Activated CD4-positive, CD25-positive, alpha-beta regulatory T cell treated with anti-CD3 and anti-CD28 coated beads, Interleukin-2, amount 50 U/mL, for 72 hours (primary cell): ENCODE measurements around the gene RUNDC3A.
"Not testable (repeated sequence)": the region's sequence is repeated elsewhere in the genome, so short reads cannot be mapped to it uniquely, and the experiment has no call there.

ENCODE experiments used
- DNase-seq: peaks from one replicate; pipeline ENCODE4 v3.0.0; 2021

RUNDC3A gene

DNA sequence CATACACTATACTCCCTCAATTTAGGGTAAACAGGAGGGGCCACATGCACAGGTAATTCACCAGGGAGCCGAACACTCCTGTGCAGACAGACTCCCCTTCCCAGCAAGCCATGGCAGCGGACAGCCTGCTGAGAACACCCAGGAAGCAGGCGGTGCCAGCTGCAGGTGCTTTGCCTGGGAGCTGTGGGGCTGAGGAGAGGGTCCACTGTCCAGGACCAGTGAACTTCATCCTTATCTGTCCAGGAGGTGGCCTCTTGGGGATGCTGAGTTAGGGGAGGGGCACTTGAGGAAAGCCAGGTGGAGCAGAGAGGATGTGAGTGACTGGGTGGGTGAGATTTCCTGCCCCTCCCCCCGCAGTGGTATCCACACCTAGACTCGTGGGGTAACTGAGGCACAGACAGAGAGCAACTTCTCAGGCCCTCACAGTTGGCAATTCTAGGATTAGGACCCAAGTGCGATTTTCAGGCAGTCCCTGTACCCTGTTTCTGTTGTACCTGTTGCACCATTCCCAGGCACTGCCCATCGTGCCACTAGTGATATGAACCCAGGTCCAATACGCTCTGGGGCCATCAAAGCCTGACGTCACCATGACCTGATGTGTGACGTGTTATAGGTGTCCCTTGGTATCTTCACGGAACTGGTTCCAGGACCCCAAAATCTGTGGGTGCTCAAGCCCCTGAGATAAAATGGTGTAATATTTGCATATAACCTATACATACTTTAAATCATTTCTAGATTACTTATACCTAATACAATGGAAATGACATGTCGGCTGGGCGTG, 37.9 kb downstream of the RUNDC3A start:
- no peak for DNase-seq

DNA sequence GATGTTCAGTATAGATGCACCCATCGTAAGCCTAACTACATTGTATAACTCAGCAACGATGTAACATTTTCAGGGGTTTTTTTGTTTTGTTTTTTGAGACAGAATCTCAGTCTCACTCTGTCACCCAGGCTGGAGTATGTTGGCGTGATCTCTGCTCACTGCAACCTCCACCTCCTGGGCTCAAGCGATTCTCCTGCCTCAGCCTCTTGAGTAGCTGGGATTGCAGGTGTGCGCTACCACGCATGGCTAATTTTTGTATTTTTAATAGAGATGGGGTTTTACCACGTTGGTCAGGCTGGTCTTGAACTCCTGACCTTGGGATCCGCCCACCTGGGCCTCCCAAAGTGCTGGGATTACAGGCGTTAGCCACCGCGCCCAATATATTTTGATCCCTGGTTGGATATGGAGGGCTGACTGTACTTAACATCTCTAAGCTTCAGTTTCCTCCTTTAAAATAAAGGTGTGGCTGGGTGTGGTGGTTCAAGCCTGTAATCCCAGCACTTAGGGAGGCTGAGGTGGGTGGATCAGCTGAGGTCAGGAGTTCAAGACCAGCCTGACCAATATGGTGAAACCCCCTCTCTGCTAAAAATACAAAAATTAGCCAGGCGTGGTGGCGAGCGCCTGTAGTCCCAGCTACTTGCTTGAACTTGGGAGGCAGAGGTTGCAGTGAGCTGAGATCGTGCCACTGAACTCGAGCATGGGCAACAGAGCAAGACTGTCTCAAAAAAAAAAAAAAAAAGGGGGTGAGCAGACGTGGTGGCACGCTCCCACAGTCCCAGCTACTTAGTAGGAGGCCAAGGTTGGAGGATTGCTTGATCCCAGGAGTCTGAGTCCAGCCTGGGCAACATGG, 39.0 kb downstream of the RUNDC3A start:
- DNase-seq: not testable (repeated sequence)

GRCh38 chr17:44348234-44348987, 40.0 kb downstream of the RUNDC3A start:
- DNase-seq: no peak

- DNase-seq: no peak
Observed at GRCh38 chr17:44348988-44349364, 40.6 kb downstream of the RUNDC3A start.

DNA sequence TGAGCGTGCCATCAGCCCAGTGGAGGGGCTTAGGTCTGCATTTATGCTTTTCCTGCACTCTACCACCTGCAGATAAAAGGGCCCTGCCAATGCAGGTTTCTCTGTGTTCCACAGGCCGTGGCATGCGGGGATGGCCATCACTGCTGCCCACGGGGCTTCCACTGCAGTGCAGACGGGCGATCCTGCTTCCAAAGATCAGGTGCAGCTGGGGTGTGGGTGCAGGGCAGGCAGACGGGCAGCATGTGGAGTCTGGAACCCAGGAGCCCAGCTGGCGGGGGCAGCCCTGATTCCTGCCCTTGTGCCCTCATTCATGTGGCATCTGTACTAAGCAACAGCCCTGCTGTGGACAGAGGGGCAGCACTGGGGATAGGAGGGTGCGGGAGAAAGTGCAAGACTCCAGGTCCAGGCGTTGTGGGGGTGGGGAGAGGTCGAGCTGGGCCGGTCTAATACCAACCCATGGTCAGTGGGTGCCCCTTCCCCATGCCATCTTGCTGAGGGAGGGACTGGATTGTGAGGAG, 41.2 kb downstream of the RUNDC3A start:
- DNase-seq: no peak

- DNase-seq: peak; percentile 76
Observed at GRCh38 chr17:44350733-44351226, 42.4 kb downstream of the RUNDC3A start.

DNA sequence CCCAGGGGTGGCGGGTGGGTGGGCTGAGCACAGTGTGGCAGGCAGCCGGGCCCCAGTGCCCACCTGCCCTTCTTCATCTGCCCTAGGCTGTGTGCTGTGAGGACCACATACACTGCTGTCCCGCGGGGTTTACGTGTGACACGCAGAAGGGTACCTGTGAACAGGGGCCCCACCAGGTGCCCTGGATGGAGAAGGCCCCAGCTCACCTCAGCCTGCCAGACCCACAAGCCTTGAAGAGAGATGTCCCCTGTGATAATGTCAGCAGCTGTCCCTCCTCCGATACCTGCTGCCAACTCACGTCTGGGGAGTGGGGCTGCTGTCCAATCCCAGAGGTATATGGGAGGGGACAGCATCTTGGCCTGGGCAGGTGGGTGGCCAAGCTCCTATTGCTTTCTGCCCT, 43.1 kb downstream of the RUNDC3A start:
- no peak for DNase-seq

- no peak for DNase-seq
Observed at GRCh38 chr17:44351961-44352827, 43.8 kb downstream of the RUNDC3A start.

- no peak for DNase-seq
Observed at GRCh38 chr17:44352828-44353671, 44.6 kb downstream of the RUNDC3A start.

GRCh38 chr17:44353672-44354331, 45.4 kb downstream of the RUNDC3A start:
- no peak for DNase-seq

DNA sequence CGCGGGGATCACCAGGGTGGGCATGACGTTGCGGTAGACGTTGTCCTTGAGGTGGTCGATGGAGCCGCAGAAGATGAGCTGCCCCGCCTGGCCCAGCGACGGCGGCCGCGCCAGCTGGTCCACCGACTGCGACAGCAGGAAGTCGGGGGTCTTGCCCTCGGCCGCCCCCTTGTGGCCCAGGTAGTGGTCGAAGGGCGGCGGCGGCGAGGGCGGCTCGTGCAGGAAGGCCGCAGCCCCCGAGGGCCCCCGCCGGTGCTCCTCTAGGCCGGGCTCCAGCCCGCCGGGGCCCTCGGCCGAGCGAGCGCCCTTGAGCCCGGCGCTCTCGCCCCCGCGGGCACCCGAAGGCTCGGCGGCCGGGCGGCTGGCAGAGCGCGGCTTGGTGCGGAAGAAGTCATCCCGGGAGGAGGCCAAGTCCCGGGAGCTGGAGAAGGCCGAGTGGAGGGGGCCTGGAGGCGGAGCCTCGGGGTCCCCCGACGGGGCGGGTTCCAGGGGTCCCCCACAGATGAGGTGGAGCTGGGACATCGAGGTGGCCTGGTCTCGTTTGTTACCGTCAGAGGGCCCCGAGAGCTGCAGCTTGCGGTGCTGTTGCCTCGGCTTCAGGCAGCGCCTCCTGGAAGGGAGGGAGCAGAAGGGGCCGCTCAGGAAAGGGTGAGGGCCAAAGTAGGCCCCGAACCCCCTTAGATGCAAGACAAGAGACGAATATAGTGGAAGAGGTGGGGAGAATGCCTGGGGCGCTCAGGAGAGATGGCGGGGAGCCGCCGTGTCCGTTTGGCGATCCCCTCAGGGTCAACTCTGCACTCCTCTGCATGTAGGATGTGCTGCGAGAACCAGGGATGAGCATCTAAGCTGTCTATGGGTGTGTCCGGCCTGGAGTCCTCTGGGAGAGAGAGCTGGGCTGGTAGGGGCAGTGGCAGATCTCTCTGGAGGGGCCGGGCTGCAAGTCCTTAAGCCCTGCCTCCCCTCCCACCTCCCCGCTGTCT, 46.5 kb downstream of the RUNDC3A start:
- peak; percentile 67 for DNase-seq

- DNase-seq: no peak
Observed at GRCh38 chr17:44355642-44356099, 47.3 kb downstream of the RUNDC3A start.

DNA sequence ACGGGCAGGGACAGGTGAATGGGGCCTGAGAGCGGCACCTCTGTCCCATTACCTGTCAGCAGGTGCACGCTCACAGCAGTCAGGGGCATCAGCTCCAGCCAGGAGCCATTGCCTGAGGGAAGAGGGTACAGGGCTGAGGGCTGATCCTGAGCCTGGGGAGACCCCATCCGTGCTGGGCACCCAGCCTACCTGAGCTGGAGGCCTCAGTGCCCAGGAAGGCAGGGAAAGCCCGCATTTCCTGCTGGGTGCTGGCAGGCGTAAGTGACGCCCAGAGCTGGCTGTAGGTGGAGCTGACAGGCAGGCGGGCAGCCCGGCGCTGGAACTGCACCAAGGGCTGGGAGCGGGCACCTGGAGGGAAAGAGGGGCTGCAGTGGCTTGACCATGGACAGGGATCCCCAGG, 47.8 kb downstream of the RUNDC3A start:
- no peak for DNase-seq

- DNase-seq: no peak
Observed at GRCh38 chr17:44358066-44358465, 49.7 kb downstream of the RUNDC3A start.

- DNase-seq: no peak
Observed at GRCh38 chr17:44359006-44359405, 50.6 kb downstream of the RUNDC3A start.

DNA sequence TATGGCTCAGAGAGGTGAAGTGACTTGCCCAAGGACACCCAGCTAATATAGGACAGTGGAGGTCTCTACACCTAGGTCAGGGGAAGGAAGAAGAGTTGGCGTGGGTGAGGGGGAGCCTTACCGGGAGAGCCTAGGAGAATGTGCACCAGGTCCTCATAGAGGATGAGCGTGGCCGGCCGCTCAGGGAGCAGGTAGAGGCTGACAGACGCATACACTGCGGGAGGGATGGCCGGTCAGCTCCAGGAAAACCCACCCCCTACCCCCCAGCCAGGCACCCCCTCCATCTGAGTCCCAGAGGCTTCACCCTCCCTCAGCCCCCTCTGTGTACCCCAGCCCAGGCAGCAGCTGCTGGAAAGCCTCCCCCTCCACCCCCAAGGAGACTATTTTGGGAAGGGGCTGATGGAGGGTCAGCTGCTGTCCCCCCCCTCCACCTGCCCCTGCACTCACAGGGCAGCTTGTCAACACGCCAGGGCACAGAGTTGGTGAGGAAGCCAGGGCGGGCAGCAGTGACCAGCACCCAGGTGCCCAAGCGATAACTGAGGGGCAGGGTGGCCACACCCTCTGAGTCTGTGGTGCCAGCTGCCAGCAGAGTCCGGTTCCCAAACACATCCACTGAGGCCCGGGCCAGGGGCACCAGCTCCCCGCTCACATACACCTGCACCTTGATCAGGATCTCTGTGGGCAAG, 51.2 kb downstream of the RUNDC3A start:
- no peak for DNase-seq

DNA sequence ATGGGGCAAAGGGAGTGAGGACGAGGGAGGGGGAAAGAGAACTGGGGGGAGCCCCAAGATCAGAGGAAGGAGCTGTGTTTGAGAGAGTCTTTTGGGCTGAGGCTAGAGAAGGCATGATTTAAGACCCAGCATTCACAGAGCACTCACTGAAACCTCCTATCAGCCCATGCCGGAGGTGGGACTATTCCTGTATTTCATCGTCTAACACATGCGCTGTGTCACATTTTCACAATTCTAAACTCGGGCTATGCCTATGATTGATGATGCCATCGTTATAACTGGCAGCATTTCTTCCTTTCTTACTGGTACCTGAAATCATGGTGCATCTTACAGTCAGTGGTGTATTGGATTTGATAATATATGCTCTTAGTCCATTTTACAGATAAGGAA, 51.7 kb downstream of the RUNDC3A start:
- DNase-seq: no peak

DNA sequence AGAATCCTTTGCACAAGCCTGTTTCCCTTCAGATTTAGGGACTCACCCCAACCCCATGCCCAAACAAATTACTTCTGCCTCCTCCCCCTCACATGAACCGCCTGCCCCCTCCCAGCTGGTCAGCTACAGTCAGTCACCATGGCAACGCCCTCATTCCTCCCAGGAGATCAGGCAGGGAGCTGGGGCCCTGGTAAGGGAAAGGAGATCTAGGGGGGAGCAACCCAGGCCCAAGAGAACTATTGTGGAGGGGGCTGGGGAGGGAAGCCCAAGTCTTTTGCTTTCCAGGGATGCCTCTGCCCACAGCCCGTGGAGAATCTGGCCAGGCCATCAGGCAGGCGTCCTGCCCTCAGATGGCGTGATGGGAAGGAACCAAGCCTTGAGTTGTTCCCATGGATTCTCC, 52.4 kb downstream of the RUNDC3A start:
- DNase-seq: no peak
